SU-DHL-6 (cell line): Measurements from ENCODE around the gene S100PBP.
A peak's percentile ranks its signal among the peaks of the same experiment; 100 is the strongest.

ENCODE experiments used
- H2AFZ ChIP-seq: fragments of 200-600 bp; sonication (generic); 2 replicates; pipeline ENCODE4 v1.6.1; 2014; ENCODE audit warnings: low read depth, mild to moderate bottlenecking, moderate library complexity, mixed read lengths, antibody characterized with exemption, low read length; ENCODE audit not compliant: severe bottlenecking
- H3F3A ChIP-seq: fragments of 200-600 bp; shearing (Covaris generic); 2 replicates; pipeline ENCODE4 v1.6.0; 2016; ENCODE audit warnings: antibody characterized with exemption, mild to moderate bottlenecking; ENCODE audit not compliant: insufficient read depth
- H3K27ac ChIP-seq: fragments of 200-600 bp; sonication (generic); 2 replicates; pipeline ENCODE4 v1.5.1; 2016; ENCODE audit warnings: low read depth, mild to moderate bottlenecking, low read length, moderate library complexity, mixed read lengths
- H3K27me3 ChIP-seq: fragments of 200-600 bp; sonication (generic), shearing (Covaris generic); 2 replicates; pipeline ENCODE4 v1.6.0; 2014; ENCODE audit warnings: mild to moderate bottlenecking, low read length
- H3K36me3 ChIP-seq: fragments of 200-600 bp; sonication (generic); 2 replicates; pipeline ENCODE4 v1.6.1; 2014; ENCODE audit warnings: mild to moderate bottlenecking, low read length, mixed read lengths
- H3K4me2 ChIP-seq: fragments of 300-600, 200-600 bp; shearing (Covaris generic), sonication (generic); 2 replicates; pipeline ENCODE4 v1.6.0; 2014; ENCODE audit warnings: low read length, low read depth, mild to moderate bottlenecking; ENCODE audit not compliant: poor library complexity, severe bottlenecking
- H3K4me3 ChIP-seq: fragments of 200-600 bp; sonication (generic); 2 replicates; pipeline ENCODE4 v1.5.1; 2014; ENCODE audit warnings: antibody characterized with exemption, low read length, mild to moderate bottlenecking, mixed read lengths; ENCODE audit not compliant: insufficient read depth, poor library complexity, severe bottlenecking
- H3K79me2 ChIP-seq: fragments of 200-600 bp; sonication (generic); 2 replicates; pipeline ENCODE4 v1.6.1; 2014; ENCODE audit warnings: mild to moderate bottlenecking, low read length, moderate library complexity; ENCODE audit not compliant: insufficient read depth
- H3K9ac ChIP-seq: fragments of 200-600 bp; sonication (generic); 2 replicates; pipeline ENCODE4 v1.7.0; 2014; ENCODE audit warnings: mild to moderate bottlenecking, low read length
- H3K9me2 ChIP-seq: fragments of 200-600 bp; sonication (generic); replicated peaks from 2 replicates; pipeline ENCODE4 v1.6.1; 2014; ENCODE audit warnings: low read length; ENCODE audit not compliant: insufficient read depth
- H3K9me3 ChIP-seq: fragments of 200-600 bp; sonication (generic); 2 replicates; pipeline ENCODE4 v1.6.1; 2014; ENCODE audit warnings: low read length, mixed read lengths; ENCODE audit not compliant: insufficient read depth
- H4K20me1 ChIP-seq: fragments of 200-600 bp; sonication (generic); 2 replicates; pipeline ENCODE4 v1.6.1; 2014; ENCODE audit warnings: low read depth, mild to moderate bottlenecking, antibody characterized with exemption, low read length, moderate library complexity, mixed read lengths
- CTCF ChIP-seq: fragments of 200-600 bp; sonication (generic); IDR thresholded peaks from one replicate; pipeline ENCODE4 v1.5.1; 2017; ENCODE audit warnings: antibody characterized with exemption, mild to moderate bottlenecking, low read length, moderate library complexity; ENCODE audit not compliant: insufficient read depth, poor library complexity, severe bottlenecking
- EZH2phosphoT487 ChIP-seq: fragments of 200-600 bp; sonication (generic), shearing (Covaris generic); conservative IDR thresholded peaks from 2 replicates; pipeline ENCODE4 v1.6.1; 2018; ENCODE audit warnings: mild to moderate bottlenecking, antibody characterized with exemption, low read length, moderate library complexity, mixed read lengths

The S100PBP gene

GRCh38 chr1:32772281-32773017 lies 45.0 kb upstream of the S100PBP start:
- H2AFZ ChIP-seq = no peak overlapping the region
- H3K27me3 ChIP-seq = no peaks in the 10 kb centered on the region
- H3K27ac ChIP-seq = no peak overlapping the region
- peaks cover 5% of the 10 kb centered on the region; the same call in 1 of the 2 replicates for H3K36me3 ChIP-seq
- H3K79me2 ChIP-seq = no peaks in the 10 kb centered on the region
- H3K9me2 ChIP-seq = no peaks in the 10 kb centered on the region
- no peaks in the 10 kb centered on the region for H4K20me1 ChIP-seq
- no peak overlapping the region for H3K9ac ChIP-seq
- no peak overlapping the region for H3K4me2 ChIP-seq
- peaks cover 11% of the 10 kb centered on the region; the same call in 1 of the 2 replicates for H3F3A ChIP-seq
- H3K4me3 ChIP-seq = no peak overlapping the region
- H3K9me3 ChIP-seq = no peaks in the 10 kb centered on the region
- TF ChIP-seq EZH2phosphoT487 = no peak
- no peak for TF ChIP-seq CTCF

GRCh38 chr1:32773018-32773763 lies 44.3 kb upstream of the S100PBP start:
- Histone ChIP-seq H4K20me1 (no peaks in the 10 kb centered on the region), H3K9me2 (no peaks in the 10 kb centered on the region), H3K4me3 (no peak overlapping the region), H2AFZ (no peak overlapping the region), H3K79me2 (no peaks in the 10 kb centered on the region), H3K27me3 (no peaks in the 10 kb centered on the region), H3K4me2 (no peak overlapping the region), H3K27ac (no peak overlapping the region), H3K9me3 (no peaks in the 10 kb centered on the region), H3K36me3 (peaks cover 5% of the 10 kb centered on the region; the same call in 1 of the 2 replicates), H3F3A (peaks cover 11% of the 10 kb centered on the region; the same call in 1 of the 2 replicates), H3K9ac (no peak overlapping the region)
- TF ChIP-seq CTCF (peak; percentile 88), EZH2phosphoT487 (no peak)

- Histone ChIP-seq H3K9me2 (no peaks in the 10 kb centered on the region), H3K4me2 (no peak overlapping the region), H3K9me3 (no peaks in the 10 kb centered on the region), H3K36me3 (peaks cover 5% of the 10 kb centered on the region; the same call in 1 of the 2 replicates), H3F3A (peaks cover 11% of the 10 kb centered on the region; the same call in 1 of the 2 replicates), H3K27ac (no peak overlapping the region), H3K27me3 (no peaks in the 10 kb centered on the region), H3K79me2 (no peaks in the 10 kb centered on the region), H4K20me1 (no peaks in the 10 kb centered on the region), H2AFZ (no peak overlapping the region), H3K4me3 (no peak overlapping the region), H3K9ac (no peak overlapping the region)
- TF ChIP-seq EZH2phosphoT487 (no peak), CTCF (no peak)
Measured at GRCh38 chr1:32773764-32774463, 43.5 kb upstream of the S100PBP start.
